Retinal pigment epithelial cell (primary cell): Measurements from ENCODE around the gene SMG1.

Source experiments
- DNase-seq: peaks from one replicate; pipeline ENCODE4 v3.0.0-alpha.2; 2010; ENCODE audit warnings: low read depth
- H3K4me3 ChIP-seq: 2 replicates; pipeline ENCODE4 v1.5.1; 2011; ENCODE audit warnings: mild to moderate bottlenecking, low read length, control low read depth, moderate library complexity
- CTCF ChIP-seq: conservative IDR thresholded peaks from 2 replicates; pipeline ENCODE4 v1.5.1; 2011; ENCODE audit warnings: low read depth, low read length, control low read depth, inconsistent platforms

The SMG1 gene

GRCh38 chr16:18943414-18943813 lies 17.2 kb upstream of the SMG1 start:
- H3K4me3 ChIP-seq = no peak overlapping the region
- no peak for TF ChIP-seq CTCF
- no peak for DNase-seq

GRCh38 chr16:18942061-18942460 lies 15.9 kb upstream of the SMG1 start:
- no peak for TF ChIP-seq CTCF
- DNase-seq = no peak
- no peak overlapping the region for H3K4me3 ChIP-seq

GRCh38 chr16:18941471-18941870 lies 15.3 kb upstream of the SMG1 start:
- no peak overlapping the region for H3K4me3 ChIP-seq
- TF ChIP-seq CTCF = no peak
- no peak for DNase-seq

- H3K4me3 ChIP-seq = no peak overlapping the region
- no peak for DNase-seq
- TF ChIP-seq CTCF = no peak
Measured at GRCh38 chr16:18938986-18939385, 12.8 kb upstream of the SMG1 start.

- no peak overlapping the region for H3K4me3 ChIP-seq
- no peak for DNase-seq
- no peak for TF ChIP-seq CTCF
Measured at GRCh38 chr16:18937390-18937789, 11.2 kb upstream of the SMG1 start.

- H3K4me3 ChIP-seq = no peak overlapping the region
- no peak for DNase-seq
- no peak for TF ChIP-seq CTCF
Measured at GRCh38 chr16:18936727-18937340, 10.6 kb upstream of the SMG1 start.

GRCh38 chr16:18933501-18933900 lies 7.3 kb upstream of the SMG1 start:
- no peak for TF ChIP-seq CTCF
- DNase-seq = no peak
- H3K4me3 ChIP-seq = no peak overlapping the region
